CD14-positive monocyte (primary cell): Measurements from ENCODE around the gene LRRC61. TPM values are rescaled to one million over a fixed set of nuclear protein-coding genes. Genes with fewer than 3 reads are reported as not detected.

ENCODE experiments used
- DNase-seq, 3 donors: peaks; one replicate each; pipeline ENCODE4 v3.0.0-alpha.2; 2011 to 2022
- H2AFZ ChIP-seq: 2 replicates; pipeline ENCODE4 v1.6.0; 2012; ENCODE audit warnings: mild to moderate bottlenecking, low read depth, low read length, inconsistent platforms; ENCODE audit not compliant: insufficient read depth, poor library complexity, severe bottlenecking
- H3K27ac ChIP-seq, 2 donors: 1 replicate in 1 of 2; 2 replicates in 1 of 2; pipeline ENCODE4 v1.5.1; 2012 to 2013; ENCODE audit warnings: low read length in 2 of 2, control low read depth in 1 of 2, inconsistent platforms in 1 of 2, low read depth in 1 of 2, mild to moderate bottlenecking in 1 of 2
- H3K27me3 ChIP-seq, 2 donors: one replicate each; pipeline versions ENCODE4 v1.6.0 to v1.6.1; 2011 to 2013; ENCODE audit warnings: low read length in 2 of 2; ENCODE audit not compliant: control insufficient read depth in 2 of 2, insufficient read depth in 2 of 2
- H3K36me3 ChIP-seq, 2 donors: replicated peaks in 1 of 2; 1 replicate in 1 of 2; 2 replicates in 1 of 2; pipeline versions ENCODE4 v1.5.1 to v1.6.1; 2012 to 2013; ENCODE audit warnings: low read length in 2 of 2, control low read depth in 1 of 2, inconsistent platforms in 1 of 2, mild to moderate bottlenecking in 1 of 2; ENCODE audit not compliant: insufficient read depth in 2 of 2, control insufficient read depth in 1 of 2
- H3K4me1 ChIP-seq, 2 donors: 1 replicate in 1 of 2; 2 replicates in 1 of 2; pipeline versions ENCODE4 v1.5.1 to v1.6.1; 2012 to 2013; ENCODE audit warnings: low read length in 2 of 2, control low read depth in 1 of 2, inconsistent platforms in 1 of 2, mild to moderate bottlenecking in 1 of 2, moderate library complexity in 1 of 2; ENCODE audit not compliant: insufficient read depth in 2 of 2, control insufficient read depth in 1 of 2
- H3K4me2 ChIP-seq: replicated peaks from 2 replicates; pipeline ENCODE3; 2012; ENCODE audit warnings: low read length, moderate library complexity, mild to moderate bottlenecking; ENCODE audit not compliant: poor library complexity, severe bottlenecking; ENCODE audit errors: extremely low read depth
- H3K4me3 ChIP-seq, 3 experiments: fragments of 200-600 bp in 1 of 3; sonication (generic) in 1 of 3; replicated peaks in 1 of 3; 1 replicate in 2 of 3; 2 replicates in 1 of 3; pipeline ENCODE4 v1.5.1; 2011 to 2013; ENCODE audit warnings: low read length in 3 of 3, mild to moderate bottlenecking in 3 of 3, control low read depth in 2 of 3, low read depth in 2 of 3, inconsistent platforms in 1 of 3, moderate library complexity in 1 of 3
- H3K79me2 ChIP-seq: 2 replicates; pipeline ENCODE4 v1.6.0; 2012; ENCODE audit warnings: mild to moderate bottlenecking, control low read depth, inconsistent platforms, low read length, moderate library complexity; ENCODE audit not compliant: insufficient read depth
- H3K9ac ChIP-seq: 2 replicates; pipeline ENCODE4 v1.6.0; 2017; ENCODE audit warnings: low read length, mild to moderate bottlenecking; ENCODE audit not compliant: insufficient read depth, poor library complexity, severe bottlenecking
- H3K9me3 ChIP-seq, 2 donors: replicated peaks in 1 of 2; 1 replicate in 1 of 2; 2 replicates in 1 of 2; pipeline versions ENCODE4 v1.5.1 to v1.6.1; 2012 to 2013; ENCODE audit warnings: low read length in 2 of 2, control low read depth in 1 of 2; ENCODE audit not compliant: control insufficient read depth in 1 of 2, insufficient read depth in 1 of 2
- H4K20me1 ChIP-seq: 2 replicates; pipeline ENCODE4 v1.6.0; 2012; ENCODE audit warnings: mild to moderate bottlenecking, low read length, control low read depth, moderate library complexity; ENCODE audit not compliant: insufficient read depth
- H3K27ac Mint-ChIP-seq, 7 donors: one replicate each; pipeline ENCODE4 v1.8.0; 2020; ENCODE audit warnings: mild to moderate bottlenecking in 7 of 7, mixed read lengths in 7 of 7, moderate library complexity in 6 of 7, inconsistent platforms in 2 of 7
- H3K27me3 Mint-ChIP-seq, 3 donors: one replicate each; pipeline ENCODE4 v1.8.0; 2021 to 2022; ENCODE audit warnings: low read depth in 3 of 3, mild to moderate bottlenecking in 3 of 3, mixed read lengths in 3 of 3, moderate library complexity in 3 of 3, inconsistent platforms in 1 of 3
- H3K36me3 Mint-ChIP-seq, 2 donors: one replicate each; pipeline ENCODE4 v1.8.0; 2020; ENCODE audit warnings: mixed read lengths in 2 of 2, inconsistent platforms in 1 of 2, mild to moderate bottlenecking in 1 of 2
- H3K4me1 Mint-ChIP-seq: one replicate; pipeline ENCODE4 v1.8.0; 2020; ENCODE audit warnings: mild to moderate bottlenecking, mixed read lengths
- H3K4me3 Mint-ChIP-seq, 2 donors: one replicate each; pipeline ENCODE4 v1.8.0; 2020; ENCODE audit warnings: mild to moderate bottlenecking in 2 of 2, mixed read lengths in 2 of 2, moderate library complexity in 1 of 2
- H3K9me3 Mint-ChIP-seq, 7 donors: one replicate each; pipeline ENCODE4 v1.8.0; 2020 to 2022; ENCODE audit warnings: mixed read lengths in 7 of 7, mild to moderate bottlenecking in 6 of 7, moderate library complexity in 6 of 7, inconsistent platforms in 2 of 7
- CTCF ChIP-seq: fragments of 200-600 bp; IDR thresholded peaks from one replicate; pipeline ENCODE4 v1.8.0; 2022; ENCODE audit warnings: antibody characterized with exemption, mild to moderate bottlenecking
- WGBS: methylation state at CpG from one replicate; pipeline ENCODE4 v1.1.5; 2013; ENCODE audit warnings: missing lambda C conversion rate; ENCODE audit not compliant: insufficient coverage; 5-methylcytosine and 5-hydroxymethylcytosine counted together
- intact Hi-C, 2 donors: fragments of 100-400 bp; cut with micrococcal nuclease; formaldehyde crosslinking; loops; one replicate each; pipeline versions ENCODE4 v1.15.0 to v1.15.1; 2023
- polyA plus RNA-seq, 3 donors: library from polyadenylated mRNA; depleted of rRNA in 1 of 3; unstranded in 2 of 3; stranded (reverse) in 1 of 3; fragments of 300-500 nt in 2 of 3; fragments of >200 nt in 1 of 3; fragmentation: Illumina TruSeq in 2 of 3; gene quantifications; 1 replicate in 2 of 3; 2 replicates in 1 of 3; pipeline ENCODE4 v1.2.3, GENCODE V29; 2012 to 2021

Gene LRRC61
- polyA plus RNA-seq, 3 donors: 1.4 to 8.6 (median 5.7) TPM

- Mint-ChIP-seq H3K9me3 (peaks cover 0 to 1% (median 0%) of the 10 kb centered on the region in 7 donors), H3K27ac (no peak overlapping the region), H3K4me3 (no peak overlapping the region), H3K36me3 (peaks cover 7 to 8% of the 10 kb centered on the region in 2 donors), H3K27me3 (peaks cover 0 to 1% (median 0%) of the 10 kb centered on the region in 3 donors), H3K4me1 (peaks cover 43% of the 10 kb centered on the region)
- no peaks in the 10 kb centered on the region for H3K27me3 ChIP-seq
- H3K27ac ChIP-seq: no peak overlapping the region
- DNase-seq: no peak
- H3K4me1 ChIP-seq: peaks cover 39 to 46% of the 10 kb centered on the region in 2 donors
- peaks cover 49% of the 10 kb centered on the region for H3K79me2 ChIP-seq
- no peak overlapping the region for H3K9ac ChIP-seq
- 100% methylated on average over 1 of the region's 4 CpGs for WGBS
- H3K36me3 ChIP-seq: no peaks in the 10 kb centered on the region
- H2AFZ ChIP-seq: no peak overlapping the region
- H3K4me3 ChIP-seq: no peak overlapping the region
- no peak overlapping the region for H3K4me2 ChIP-seq
- TF ChIP-seq CTCF: no peak
- peaks cover 3% of the 10 kb centered on the region for H4K20me1 ChIP-seq
- intact Hi-C loops: no loop called here
- H3K9me3 ChIP-seq: no peaks in the 10 kb centered on the region
Observed at GRCh38 chr7:150382844-150383225, 59.7 kb downstream of the LRRC61 start.

GRCh38 chr7:150383710-150384397 lies 60.7 kb downstream of the LRRC61 start:
- 96% methylated on average over 15 of the region's 22 CpGs for WGBS
- H3K36me3 Mint-ChIP-seq: peaks cover 7 to 8% of the 10 kb centered on the region in 2 donors
- Histone ChIP-seq H4K20me1 (peaks cover 3% of the 10 kb centered on the region), H3K4me2 (no peak overlapping the region), H3K9me3 (no peaks in the 10 kb centered on the region), H2AFZ (no peak overlapping the region), H3K27ac (peak overlapping the region; percentile 34 to 67), H3K27me3 (no peaks in the 10 kb centered on the region), H3K36me3 (no peaks in the 10 kb centered on the region), H3K4me3 (no peak overlapping the region), H3K79me2 (peaks cover 49% of the 10 kb centered on the region), H3K4me1 (peaks cover 40 to 45% of the 10 kb centered on the region in 2 donors), H3K9ac (no peak overlapping the region)
- no peak for TF ChIP-seq CTCF
- H3K27me3 Mint-ChIP-seq: peaks cover 0 to 1% (median 0%) of the 10 kb centered on the region in 3 donors
- no peak for DNase-seq
- intact Hi-C loops: no loop called here
- H3K4me1 Mint-ChIP-seq: peaks cover 43% of the 10 kb centered on the region
- H3K27ac Mint-ChIP-seq: peak overlapping the region in 5 of 7 donors; percentile 11 to 81 (median 74)
- no peak overlapping the region for H3K4me3 Mint-ChIP-seq
- H3K9me3 Mint-ChIP-seq: peaks cover 0 to 3% (median 0%) of the 10 kb centered on the region in 7 donors
